Spleen (tissue), 7 donors: ENCODE measurements around the gene VEGFB.

Source experiments
- POLR2A ChIP-seq, 3 donors: fragments of 450-650 bp; IDR thresholded peaks; one replicate each; pipeline ENCODE4 v1.5.1; 2017; ENCODE audit warnings: antibody characterized with exemption in 3 of 3, mild to moderate bottlenecking in 1 of 3
- TF ChIP-seq, protein P1 (sequence below), 11 experiments: fragments of 200-600 bp in 7 of 11; fragments of 450-650 bp in 4 of 11; sonication (generic) in 4 of 11; IDR thresholded peaks in 8 of 11; conservative IDR thresholded peaks in 3 of 11; 1 replicate in 7 of 11; 2 replicates in 4 of 11; pipeline versions ENCODE4 v1.4.0 to v1.8.0; 2016 to 2021; ENCODE audit warnings: antibody characterized with exemption in 11 of 11, inconsistent platforms in 4 of 11, mild to moderate bottlenecking in 1 of 11
- donor health status: DM: no; HTN: no; CAD: no; lungs with moderate emphysema.
- donor health status: DM: no; HTN: no; CAD: no.
- donor health status: DM: no; HTN: no; CAD: no.

DNA sequence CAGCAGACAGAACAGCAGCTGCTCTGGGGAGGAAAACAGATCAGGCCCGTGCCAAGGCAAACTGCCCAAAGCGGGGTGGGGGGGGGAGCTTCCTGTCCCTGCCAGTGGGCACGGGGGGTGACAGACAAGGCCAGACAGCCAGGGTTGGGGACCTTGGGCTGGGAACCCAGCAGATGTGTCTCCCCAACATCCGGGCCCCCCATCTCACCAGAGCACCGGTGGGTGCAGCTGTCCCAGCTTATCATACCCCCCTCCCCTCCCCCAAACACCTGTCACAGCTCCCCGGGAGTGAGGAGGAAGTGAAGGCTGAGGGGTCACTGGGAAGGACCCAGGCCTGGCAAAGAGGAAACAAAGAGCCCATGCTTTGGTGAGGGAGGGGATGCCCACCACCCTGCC is 11.0 kb downstream of the VEGFB start:
- TF ChIP-seq, protein P1, sequence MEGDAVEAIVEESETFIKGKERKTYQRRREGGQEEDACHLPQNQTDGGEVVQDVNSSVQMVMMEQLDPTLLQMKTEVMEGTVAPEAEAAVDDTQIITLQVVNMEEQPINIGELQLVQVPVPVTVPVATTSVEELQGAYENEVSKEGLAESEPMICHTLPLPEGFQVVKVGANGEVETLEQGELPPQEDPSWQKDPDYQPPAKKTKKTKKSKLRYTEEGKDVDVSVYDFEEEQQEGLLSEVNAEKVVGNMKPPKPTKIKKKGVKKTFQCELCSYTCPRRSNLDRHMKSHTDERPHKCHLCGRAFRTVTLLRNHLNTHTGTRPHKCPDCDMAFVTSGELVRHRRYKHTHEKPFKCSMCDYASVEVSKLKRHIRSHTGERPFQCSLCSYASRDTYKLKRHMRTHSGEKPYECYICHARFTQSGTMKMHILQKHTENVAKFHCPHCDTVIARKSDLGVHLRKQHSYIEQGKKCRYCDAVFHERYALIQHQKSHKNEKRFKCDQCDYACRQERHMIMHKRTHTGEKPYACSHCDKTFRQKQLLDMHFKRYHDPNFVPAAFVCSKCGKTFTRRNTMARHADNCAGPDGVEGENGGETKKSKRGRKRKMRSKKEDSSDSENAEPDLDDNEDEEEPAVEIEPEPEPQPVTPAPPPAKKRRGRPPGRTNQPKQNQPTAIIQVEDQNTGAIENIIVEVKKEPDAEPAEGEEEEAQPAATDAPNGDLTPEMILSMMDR (IDR thresholded peaks at IDR 0.05 in 8 of 11, conservative IDR thresholded peaks at IDR 0.05 in 3 of 11), result no peak
- TF ChIP-seq POLR2A (IDR thresholded peaks at IDR 0.05), result no peak
